Suppressor macrophage (primary cell): Measurements from ENCODE around the gene STAM2.

Experiments
- DNase-seq, 4 experiments: peaks; one replicate each; pipeline ENCODE4 v3.0.0-alpha.2; 2020 to 2022

Gene STAM2

DNA sequence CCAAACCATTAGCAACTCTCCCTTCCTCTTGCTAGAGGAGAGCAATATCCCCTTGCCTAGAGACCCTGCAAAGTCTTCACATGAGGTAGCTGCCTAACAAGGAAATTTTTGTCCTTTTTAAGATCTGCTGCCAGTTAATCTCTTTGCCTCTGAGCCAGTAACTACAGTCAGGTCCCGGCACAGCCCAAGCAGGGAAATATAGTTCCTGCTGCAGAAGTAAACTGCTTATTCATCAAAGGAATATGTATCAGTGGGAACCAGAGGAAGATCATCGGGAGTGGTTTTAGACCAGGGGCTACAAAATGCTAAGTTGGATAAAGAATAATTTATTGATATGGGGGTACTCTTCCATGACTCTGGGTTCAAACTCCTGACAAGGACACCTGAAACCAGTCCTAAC is 107.3 kb downstream of the STAM2 start:
- no peak for DNase-seq

DNA sequence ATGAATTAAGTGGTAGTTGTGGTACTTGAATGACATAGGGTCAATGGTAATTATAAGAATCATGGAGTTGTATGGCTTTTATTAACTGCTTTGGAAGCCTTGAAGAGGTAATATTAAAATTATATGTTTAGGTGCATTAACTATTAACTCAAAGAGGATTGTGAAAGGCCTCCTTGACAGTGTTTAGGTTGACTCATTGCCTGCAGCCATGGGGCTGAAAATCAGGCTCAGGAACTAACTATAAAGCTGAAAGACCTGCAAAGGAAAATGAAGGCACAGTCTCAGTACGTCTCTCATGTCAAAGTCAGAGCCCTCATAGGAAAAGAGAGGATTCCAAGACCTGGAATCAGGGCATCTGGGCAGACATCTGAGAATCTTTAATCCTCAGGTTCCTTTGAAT is 107.7 kb downstream of the STAM2 start:
- no peak for DNase-seq
